Epithelial cell of esophagus (primary cell): ENCODE data around the gene BRF1.
A peak's percentile ranks its signal among the peaks of the same experiment; 100 is the strongest.
"Not testable (repeated sequence)": the region's sequence is repeated elsewhere in the genome, so short reads cannot be mapped to it uniquely, and the experiment has no call there.

Experiments
- DNase-seq: peaks from one replicate; pipeline ENCODE4 v3.0.0; 2010; ENCODE audit warnings: low read depth
- H3K4me3 ChIP-seq: 2 replicates; pipeline ENCODE4 v1.5.1; 2011; ENCODE audit warnings: mild to moderate bottlenecking, low read length, control low read depth
- CTCF ChIP-seq: IDR thresholded peaks from 2 replicates; pipeline ENCODE4 v1.5.1; 2011; ENCODE audit warnings: low read depth, mild to moderate bottlenecking, low read length, control low read depth, inconsistent platforms; ENCODE audit not compliant: insufficient read depth; ENCODE audit errors: missing control alignments

BRF1 gene

GRCh38 chr14:105305791-105306190 lies 5.0 kb upstream of the BRF1 start:
- no peak for TF ChIP-seq CTCF
- no peak overlapping the region for H3K4me3 ChIP-seq
- no peak for DNase-seq

- no peak for TF ChIP-seq CTCF
- no peak for DNase-seq
- no peak overlapping the region for H3K4me3 ChIP-seq
Observed at GRCh38 chr14:105305345-105305744, 4.5 kb upstream of the BRF1 start.

GRCh38 chr14:105304565-105304964 lies 3.8 kb upstream of the BRF1 start:
- H3K4me3 ChIP-seq = no peak overlapping the region
- TF ChIP-seq CTCF = no peak
- DNase-seq = no peak

- TF ChIP-seq CTCF = no peak
- H3K4me3 ChIP-seq = no peak overlapping the region
- DNase-seq = no peak
Observed at GRCh38 chr14:105303949-105304348, 3.1 kb upstream of the BRF1 start.

GRCh38 chr14:105301915-105302249 lies 1.1 kb upstream of the BRF1 start:
- H3K4me3 ChIP-seq, DNase-seq: not testable (repeated sequence)

- DNase-seq = peak; percentile 96
- H3K4me3 ChIP-seq = peak overlapping the region; percentile 83
- no peak for TF ChIP-seq CTCF
Observed at GRCh38 chr14:105301103-105301914, 508 bp upstream of the BRF1 start.

GRCh38 chr14:105299654-105300541 lies 903 bp downstream of the BRF1 start:
- no peak for DNase-seq

GRCh38 chr14:105297311-105297710 lies 3.5 kb downstream of the BRF1 start:
- H3K4me3 ChIP-seq, DNase-seq: not testable (repeated sequence)

More at GRCh38 chr14:105299654-105300541, 903 bp downstream of the BRF1 start:
- no peak for TF ChIP-seq CTCF
- H3K4me3 ChIP-seq = peak overlapping the region; percentile 83
